C4-2B (cell line): Measurements from ENCODE around the gene LFNG.
"Not testable (repeated sequence)": the region's sequence is repeated elsewhere in the genome, so short reads cannot be mapped to it uniquely, and the experiment has no call there.

Experiments used
- CTCF ChIP-seq: fragments of 450-650 bp; conservative IDR thresholded peaks from 2 replicates; pipeline ENCODE4 v1.5.1; 2017; ENCODE audit warnings: mild to moderate bottlenecking
- ZFX ChIP-seq: fragments of 450-650 bp; IDR thresholded peaks from 2 replicates; pipeline ENCODE4 v1.6.1; 2017

- not testable (repeated sequence) for TF ChIP-seq CTCF, ZFX
Measured at GRCh38 chr7:2532199-2532772, 12.7 kb downstream of the LFNG start.
